Measurements from ENCODE around the gene MAD2L1BP.

MAD2L1BP gene

DNA sequence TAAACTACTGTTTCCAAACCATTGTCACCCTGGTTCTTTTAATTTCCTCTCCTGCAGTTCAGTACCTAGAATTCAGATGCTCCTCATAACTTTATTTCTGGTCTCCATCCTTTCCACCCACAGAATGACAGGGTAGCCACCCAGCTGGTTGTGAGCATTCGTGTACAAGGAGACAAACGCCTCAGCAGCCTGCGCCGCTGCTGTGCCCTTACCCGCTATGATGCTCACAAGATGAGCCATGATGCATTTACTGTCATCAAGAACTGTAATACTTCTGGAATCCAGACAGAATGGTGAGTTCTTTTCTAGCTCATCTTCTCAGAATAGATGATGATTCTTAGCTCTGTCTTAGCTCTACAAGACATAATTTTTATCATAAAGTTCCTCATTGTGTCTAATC is 25.2 kb upstream of the MAD2L1BP start:
- Histone ChIP-seq H3K4me1 (ENCODE audit: control insufficient read depth, insufficient read depth, low read length, poor library complexity, severe bottlenecking) (no peaks in the 10 kb centered on the region), H3K36me3 (ENCODE audit: control insufficient read depth, insufficient read depth, low read length) (peaks cover 31% of the 10 kb centered on the region), H3K27me3 (replicated peaks; ENCODE audit: control insufficient read depth, insufficient read depth, low read length, poor library complexity, severe bottlenecking) (no peaks in the 10 kb centered on the region), H3K4me3 (ENCODE audit: insufficient read depth, low read depth, low read length, poor library complexity, severe bottlenecking) (no peak overlapping the region), H3K9me3 (ENCODE audit: control insufficient read depth, low read length) (no peaks in the 10 kb centered on the region), H3K27ac (ENCODE audit: insufficient read depth, low read length, poor library complexity, severe bottlenecking) (no peak overlapping the region)
- DNase-seq: no peak

DNA sequence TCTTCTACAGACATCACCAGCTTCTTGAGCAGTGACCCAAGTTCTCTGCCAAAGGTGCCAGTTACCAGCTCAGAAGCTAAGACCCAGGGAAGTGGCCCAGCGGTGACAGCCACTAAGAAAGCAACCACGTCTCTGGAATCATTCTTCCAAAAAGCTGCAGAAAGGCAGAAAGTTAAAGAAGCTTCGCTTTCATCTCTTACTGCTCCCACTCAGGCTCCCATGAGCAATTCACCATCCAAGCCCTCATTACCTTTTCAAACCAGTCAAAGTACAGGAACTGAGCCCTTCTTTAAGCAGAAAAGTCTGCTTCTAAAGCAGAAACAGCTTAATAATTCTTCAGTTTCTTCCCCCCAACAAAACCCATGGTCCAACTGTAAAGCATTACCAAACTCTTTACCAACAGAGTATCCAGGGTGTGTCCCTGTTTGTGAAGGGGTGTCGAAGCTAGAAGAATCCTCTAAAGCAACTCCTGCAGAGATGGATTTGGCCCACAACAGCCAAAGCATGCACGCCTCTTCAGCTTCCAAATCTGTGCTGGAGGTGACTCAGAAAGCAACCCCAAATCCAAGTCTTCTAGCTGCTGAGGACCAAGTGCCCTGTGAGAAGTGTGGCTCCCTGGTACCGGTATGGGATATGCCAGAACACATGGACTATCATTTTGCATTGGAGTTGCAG is 21.8 kb upstream of the MAD2L1BP start:
- H3K27me3 ChIP-seq (replicated peaks; ENCODE audit: control insufficient read depth, insufficient read depth, low read length, poor library complexity, severe bottlenecking): no peaks in the 10 kb centered on the region
- H3K9me3 ChIP-seq (ENCODE audit: control insufficient read depth, low read length): no peaks in the 10 kb centered on the region
- H3K4me3 ChIP-seq (ENCODE audit: insufficient read depth, low read depth, low read length, poor library complexity, severe bottlenecking): no peak overlapping the region
- DNase-seq: no peak
- H3K4me1 ChIP-seq (ENCODE audit: control insufficient read depth, insufficient read depth, low read length, poor library complexity, severe bottlenecking): no peaks in the 10 kb centered on the region
- no peak overlapping the region for H3K27ac ChIP-seq (ENCODE audit: insufficient read depth, low read length, poor library complexity, severe bottlenecking)
- peaks cover 31% of the 10 kb centered on the region for H3K36me3 ChIP-seq (ENCODE audit: control insufficient read depth, insufficient read depth, low read length)

DNA sequence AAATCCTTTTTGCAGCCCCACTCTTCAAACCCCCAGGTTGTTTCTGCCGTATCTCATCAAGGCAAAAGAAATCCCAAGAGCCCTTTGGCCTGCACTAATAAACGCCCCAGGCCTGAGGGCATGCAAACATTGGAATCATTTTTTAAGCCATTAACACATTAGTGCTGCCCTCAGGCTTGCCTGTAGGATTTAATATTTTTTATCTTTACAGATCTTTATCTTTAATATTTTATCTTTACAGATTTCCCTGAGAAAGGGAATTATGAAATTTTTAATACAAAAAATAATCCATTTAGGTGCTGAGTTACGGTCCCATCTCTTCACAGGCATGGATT is 21.3 kb upstream of the MAD2L1BP start:
- DNase-seq: no peak
- no peak overlapping the region for H3K27ac ChIP-seq (ENCODE audit: insufficient read depth, low read length, poor library complexity, severe bottlenecking)
- no peaks in the 10 kb centered on the region for H3K4me1 ChIP-seq (ENCODE audit: control insufficient read depth, insufficient read depth, low read length, poor library complexity, severe bottlenecking)
- no peak overlapping the region for H3K4me3 ChIP-seq (ENCODE audit: insufficient read depth, low read depth, low read length, poor library complexity, severe bottlenecking)
- H3K27me3 ChIP-seq (replicated peaks; ENCODE audit: control insufficient read depth, insufficient read depth, low read length, poor library complexity, severe bottlenecking): no peaks in the 10 kb centered on the region
- peaks cover 31% of the 10 kb centered on the region for H3K36me3 ChIP-seq (ENCODE audit: control insufficient read depth, insufficient read depth, low read length)
- H3K9me3 ChIP-seq (ENCODE audit: control insufficient read depth, low read length): no peaks in the 10 kb centered on the region

DNA sequence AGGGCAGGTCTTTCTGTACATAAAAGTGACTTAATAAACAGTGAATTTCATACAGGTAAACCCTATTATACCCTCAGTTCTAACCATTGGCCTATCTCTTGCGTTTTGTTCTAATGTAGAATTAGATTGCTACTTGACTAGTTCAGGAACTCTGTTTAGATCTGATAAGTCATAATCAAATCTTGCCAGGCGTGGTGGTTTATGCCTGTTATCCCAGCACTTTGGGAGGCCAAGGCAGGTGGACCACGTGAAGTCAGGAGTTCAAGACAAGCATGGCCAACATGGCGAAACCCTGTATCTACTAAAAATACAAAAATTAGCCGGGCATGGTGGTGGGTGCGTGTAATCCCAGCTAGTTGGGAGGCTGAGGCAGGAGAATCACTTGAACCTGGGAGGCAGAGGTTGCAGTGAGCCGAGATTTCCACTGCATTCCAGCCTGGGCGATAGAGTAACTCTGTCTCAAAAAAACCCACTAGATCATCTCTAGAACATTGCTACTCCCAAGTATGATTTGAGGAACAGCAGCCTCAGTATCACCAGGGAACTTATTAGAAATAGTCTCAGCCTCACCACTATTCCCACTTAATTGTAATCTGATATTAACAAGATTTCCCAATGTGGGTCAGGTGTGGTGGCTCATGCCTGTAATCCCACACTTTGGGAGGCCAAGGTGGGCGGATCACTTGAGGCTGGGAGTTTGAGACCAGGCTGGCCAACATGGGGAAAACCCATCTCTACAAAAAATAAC is 18.7 kb upstream of the MAD2L1BP start:
- no peak overlapping the region for H3K4me3 ChIP-seq (ENCODE audit: insufficient read depth, low read depth, low read length, poor library complexity, severe bottlenecking)
- no peak for DNase-seq
- H3K27ac ChIP-seq (ENCODE audit: insufficient read depth, low read length, poor library complexity, severe bottlenecking): no peak overlapping the region
- H3K36me3 ChIP-seq (ENCODE audit: control insufficient read depth, insufficient read depth, low read length): peaks cover 31% of the 10 kb centered on the region
- no peaks in the 10 kb centered on the region for H3K27me3 ChIP-seq (replicated peaks; ENCODE audit: control insufficient read depth, insufficient read depth, low read length, poor library complexity, severe bottlenecking)
- no peaks in the 10 kb centered on the region for H3K4me1 ChIP-seq (ENCODE audit: control insufficient read depth, insufficient read depth, low read length, poor library complexity, severe bottlenecking)
- H3K9me3 ChIP-seq (ENCODE audit: control insufficient read depth, low read length): no peaks in the 10 kb centered on the region

DNA sequence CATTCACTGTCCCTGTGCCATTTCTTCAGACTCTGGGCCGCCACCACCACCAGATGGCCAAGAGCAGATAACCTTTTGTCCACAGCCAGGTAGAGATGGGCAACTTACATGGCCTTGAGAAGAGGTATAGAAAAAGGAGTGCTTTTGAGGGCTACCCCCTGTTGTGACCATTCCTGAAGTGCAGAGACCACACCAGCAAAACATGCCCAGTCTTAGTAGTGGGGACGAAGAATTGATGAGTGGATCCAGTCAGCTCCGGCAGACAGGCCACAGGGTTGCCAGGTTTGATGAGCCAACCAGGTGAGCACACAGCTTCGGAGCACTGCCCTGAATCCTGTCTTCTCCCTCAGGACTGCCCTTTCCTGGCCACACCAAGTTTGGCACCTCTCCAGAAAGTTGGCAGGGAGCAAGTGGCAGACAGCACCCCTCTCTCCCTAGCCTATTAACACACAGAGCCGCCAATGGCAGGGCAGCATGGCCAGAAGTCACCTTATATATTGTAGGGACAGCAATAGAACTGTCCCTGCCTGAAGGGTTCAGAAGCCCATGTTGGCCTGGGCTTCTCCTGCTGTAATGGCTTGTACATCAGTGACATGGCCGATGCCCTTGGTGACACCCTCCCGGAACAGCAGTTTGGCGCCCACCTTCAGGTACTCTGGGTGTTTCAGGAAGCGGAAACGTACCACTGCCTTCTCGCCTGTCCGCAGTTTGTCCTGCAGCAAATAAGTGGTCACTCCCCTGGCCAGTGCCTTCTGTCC is 14.4 kb upstream of the MAD2L1BP start:
- Histone ChIP-seq H3K4me3 (ENCODE audit: insufficient read depth, low read depth, low read length, poor library complexity, severe bottlenecking) (no peak overlapping the region), H3K27ac (ENCODE audit: insufficient read depth, low read length, poor library complexity, severe bottlenecking) (no peak overlapping the region), H3K9me3 (ENCODE audit: control insufficient read depth, low read length) (no peaks in the 10 kb centered on the region), H3K27me3 (replicated peaks; ENCODE audit: control insufficient read depth, insufficient read depth, low read length, poor library complexity, severe bottlenecking) (no peaks in the 10 kb centered on the region), H3K36me3 (ENCODE audit: control insufficient read depth, insufficient read depth, low read length) (peaks cover 54% of the 10 kb centered on the region), H3K4me1 (ENCODE audit: control insufficient read depth, insufficient read depth, low read length, poor library complexity, severe bottlenecking) (no peaks in the 10 kb centered on the region)
- no peak for DNase-seq

DNA sequence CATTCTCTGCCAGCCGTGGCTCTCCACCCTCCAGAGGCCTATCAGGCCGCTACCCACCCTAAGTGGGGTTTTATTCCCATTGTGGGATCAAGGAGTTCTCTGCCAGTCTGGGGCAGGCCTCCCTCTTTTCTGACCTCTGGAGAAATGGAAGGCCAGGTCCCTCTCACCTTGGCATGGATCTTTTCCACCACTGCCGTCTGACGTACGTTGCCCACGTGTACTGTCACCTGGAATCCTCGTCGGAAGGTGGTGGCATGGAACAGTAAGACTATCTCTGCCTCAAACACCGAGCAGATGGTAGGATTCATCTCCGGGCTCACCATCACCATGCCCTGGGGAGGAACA is 13.8 kb upstream of the MAD2L1BP start:
- no peak for DNase-seq
- no peaks in the 10 kb centered on the region for H3K27me3 ChIP-seq (replicated peaks; ENCODE audit: control insufficient read depth, insufficient read depth, low read length, poor library complexity, severe bottlenecking)
- no peaks in the 10 kb centered on the region for H3K4me1 ChIP-seq (ENCODE audit: control insufficient read depth, insufficient read depth, low read length, poor library complexity, severe bottlenecking)
- H3K4me3 ChIP-seq (ENCODE audit: insufficient read depth, low read depth, low read length, poor library complexity, severe bottlenecking): no peak overlapping the region
- H3K36me3 ChIP-seq (ENCODE audit: control insufficient read depth, insufficient read depth, low read length): peaks cover 54% of the 10 kb centered on the region
- H3K9me3 ChIP-seq (ENCODE audit: control insufficient read depth, low read length): no peaks in the 10 kb centered on the region
- no peak overlapping the region for H3K27ac ChIP-seq (ENCODE audit: insufficient read depth, low read length, poor library complexity, severe bottlenecking)

DNA sequence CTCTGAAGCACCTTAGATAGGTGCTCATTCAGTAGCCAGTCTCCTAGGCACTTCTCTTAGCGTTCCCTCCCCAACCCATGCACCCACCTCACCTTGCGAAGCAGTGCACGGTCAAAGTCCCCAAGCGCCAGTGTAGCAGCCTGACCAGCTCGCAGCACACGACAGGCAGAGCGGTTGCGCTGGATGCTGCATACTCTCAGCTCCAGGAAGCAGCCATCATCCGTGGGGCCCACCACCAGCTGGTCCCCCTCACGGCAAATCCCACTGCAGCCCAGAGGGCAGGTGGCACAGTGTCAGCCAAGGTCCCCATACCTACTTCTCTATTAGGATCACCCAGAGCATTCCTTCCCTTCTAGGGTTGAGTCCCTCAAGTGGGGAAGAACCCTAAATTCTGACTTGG is 13.1 kb upstream of the MAD2L1BP start:
- H3K27me3 ChIP-seq (replicated peaks; ENCODE audit: control insufficient read depth, insufficient read depth, low read length, poor library complexity, severe bottlenecking): no peaks in the 10 kb centered on the region
- H3K27ac ChIP-seq (ENCODE audit: insufficient read depth, low read length, poor library complexity, severe bottlenecking): no peak overlapping the region
- H3K4me1 ChIP-seq (ENCODE audit: control insufficient read depth, insufficient read depth, low read length, poor library complexity, severe bottlenecking): peaks cover 4% of the 10 kb centered on the region
- peaks cover 54% of the 10 kb centered on the region for H3K36me3 ChIP-seq (ENCODE audit: control insufficient read depth, insufficient read depth, low read length)
- no peak for DNase-seq
- no peaks in the 10 kb centered on the region for H3K9me3 ChIP-seq (ENCODE audit: control insufficient read depth, low read length)
- no peak overlapping the region for H3K4me3 ChIP-seq (ENCODE audit: insufficient read depth, low read depth, low read length, poor library complexity, severe bottlenecking)

DNA sequence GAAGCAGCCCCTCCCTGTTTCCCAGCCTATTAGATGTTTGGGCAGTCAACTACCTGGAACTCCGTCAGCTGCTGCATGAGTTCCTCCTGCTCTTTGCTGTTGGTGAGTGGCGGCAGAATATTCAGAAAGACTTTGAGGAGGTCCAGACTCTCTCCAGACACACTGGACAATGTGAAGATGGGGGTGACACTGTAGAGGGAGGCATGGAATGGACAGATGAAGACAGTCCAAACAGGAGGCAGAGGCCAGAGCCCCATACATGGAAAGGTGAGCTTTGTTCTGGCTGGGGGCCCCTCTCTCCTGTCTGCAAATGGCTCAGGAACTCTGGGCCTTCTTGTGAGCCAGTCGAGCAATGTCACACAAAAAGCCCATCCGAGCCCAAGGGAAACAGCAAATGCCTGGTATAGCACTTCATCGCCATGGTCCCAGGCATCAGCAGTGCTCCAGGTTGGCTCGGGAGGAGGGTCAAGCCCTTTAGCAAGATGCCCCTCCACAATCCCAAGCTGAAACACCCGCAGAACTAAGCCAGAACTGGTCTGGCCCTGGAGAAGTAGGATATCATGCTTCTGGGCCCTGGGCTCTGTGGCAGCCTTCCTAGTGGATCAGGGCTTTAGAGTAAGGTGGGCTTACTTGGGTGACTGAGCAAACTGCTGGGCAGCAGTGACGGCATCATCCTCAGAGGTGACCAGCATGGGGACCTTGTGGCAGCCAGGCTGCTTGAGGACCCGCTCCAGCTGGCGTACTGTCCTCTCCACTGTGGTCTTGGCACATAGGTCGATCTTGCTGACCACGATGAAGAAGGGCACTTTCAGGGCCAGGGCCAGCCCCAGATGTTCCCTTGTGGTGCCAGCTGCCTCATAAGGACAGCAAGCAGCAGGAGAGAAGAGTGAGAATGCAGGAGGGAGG is 11.5 kb upstream of the MAD2L1BP start:
- Histone ChIP-seq H3K27ac (ENCODE audit: insufficient read depth, low read length, poor library complexity, severe bottlenecking) (no peak overlapping the region), H3K9me3 (ENCODE audit: control insufficient read depth, low read length) (no peaks in the 10 kb centered on the region), H3K27me3 (replicated peaks; ENCODE audit: control insufficient read depth, insufficient read depth, low read length, poor library complexity, severe bottlenecking) (no peaks in the 10 kb centered on the region), H3K4me1 (ENCODE audit: control insufficient read depth, insufficient read depth, low read length, poor library complexity, severe bottlenecking) (peaks cover 9% of the 10 kb centered on the region), H3K36me3 (ENCODE audit: control insufficient read depth, insufficient read depth, low read length) (peaks cover 54% of the 10 kb centered on the region), H3K4me3 (ENCODE audit: insufficient read depth, low read depth, low read length, poor library complexity, severe bottlenecking) (no peak overlapping the region)
- DNase-seq: no peak

DNA sequence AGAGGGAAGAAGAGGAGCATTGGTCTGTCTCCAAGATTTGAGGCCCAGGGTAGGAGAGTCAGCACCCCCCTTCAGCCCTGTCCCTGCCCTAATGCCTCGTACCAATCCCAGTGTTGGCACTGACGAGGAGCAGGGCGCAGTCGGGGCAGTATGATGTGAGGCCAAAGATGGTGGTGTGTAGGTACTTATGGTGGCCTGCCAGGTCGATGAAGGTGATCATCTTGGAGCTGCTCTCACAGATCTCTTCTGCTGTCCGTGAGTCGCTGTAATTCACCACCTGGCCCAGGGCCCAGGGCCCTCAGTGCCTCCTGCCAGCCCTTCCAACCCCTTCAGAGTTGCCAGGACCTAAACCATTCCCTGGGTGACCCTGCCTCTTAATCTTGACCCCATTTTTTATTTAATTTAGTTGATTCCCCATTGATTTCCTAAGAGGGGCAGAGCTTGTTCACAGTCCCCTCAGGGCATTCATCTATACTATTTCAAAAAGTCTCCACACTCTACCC is 10.8 kb upstream of the MAD2L1BP start:
- peaks cover 9% of the 10 kb centered on the region for H3K4me1 ChIP-seq (ENCODE audit: control insufficient read depth, insufficient read depth, low read length, poor library complexity, severe bottlenecking)
- no peaks in the 10 kb centered on the region for H3K9me3 ChIP-seq (ENCODE audit: control insufficient read depth, low read length)
- no peaks in the 10 kb centered on the region for H3K27me3 ChIP-seq (replicated peaks; ENCODE audit: control insufficient read depth, insufficient read depth, low read length, poor library complexity, severe bottlenecking)
- no peak overlapping the region for H3K4me3 ChIP-seq (ENCODE audit: insufficient read depth, low read depth, low read length, poor library complexity, severe bottlenecking)
- DNase-seq: no peak
- peaks cover 54% of the 10 kb centered on the region for H3K36me3 ChIP-seq (ENCODE audit: control insufficient read depth, insufficient read depth, low read length)
- no peak overlapping the region for H3K27ac ChIP-seq (ENCODE audit: insufficient read depth, low read length, poor library complexity, severe bottlenecking)

Data from effector memory CD4-positive, alpha-beta T cell (primary cell).